Mesenchymal stem cell (in vitro differentiated cells and primary cell): ENCODE data around the gene PCNX2.

Experiments
- DNase-seq: peaks from one replicate; pipeline ENCODE4 v3.0.0-alpha.2; 2013
- H2AFZ ChIP-seq: one replicate; pipeline ENCODE4 v1.6.1; 2013; ENCODE audit warnings: low read depth, mild to moderate bottlenecking, control low read depth, inconsistent platforms, low read length, moderate library complexity
- H2AK5ac ChIP-seq: 2 replicates; pipeline ENCODE4 v1.6.1; 2013; ENCODE audit warnings: low read length, moderate library complexity, mild to moderate bottlenecking, inconsistent platforms; ENCODE audit not compliant: severe bottlenecking
- H2BK120ac ChIP-seq: one replicate; pipeline ENCODE4 v1.6.1; 2013; ENCODE audit warnings: low read depth, mild to moderate bottlenecking, inconsistent platforms, low read length, moderate library complexity
- H2BK12ac ChIP-seq, 2 experiments: one replicate each; pipeline ENCODE4 v1.6.1; 2013; ENCODE audit warnings: inconsistent platforms in 2 of 2, low read length in 2 of 2, mild to moderate bottlenecking in 2 of 2, moderate library complexity in 2 of 2, control low read depth in 1 of 2
- H2BK15ac ChIP-seq: one replicate; pipeline ENCODE4 v1.6.1; 2013; ENCODE audit warnings: mild to moderate bottlenecking, low read depth, inconsistent platforms; ENCODE audit not compliant: poor library complexity, severe bottlenecking
- H2BK5ac ChIP-seq: 2 replicates; pipeline ENCODE4 v1.6.1; 2013; ENCODE audit warnings: low read depth, mild to moderate bottlenecking, low read length, control low read depth, inconsistent platforms; ENCODE audit not compliant: poor library complexity, severe bottlenecking
- H3K14ac ChIP-seq, 2 experiments: one replicate each; pipeline ENCODE4 v1.6.1; 2013; ENCODE audit warnings: inconsistent platforms in 2 of 2, low read length in 2 of 2, control low read depth in 1 of 2, mild to moderate bottlenecking in 1 of 2, moderate library complexity in 1 of 2
- H3K18ac ChIP-seq, 2 experiments: one replicate each; pipeline ENCODE4 v1.6.1; 2013; ENCODE audit warnings: inconsistent platforms in 2 of 2, low read length in 2 of 2, control low read depth in 1 of 2, low read depth in 1 of 2, mild to moderate bottlenecking in 1 of 2
- H3K23ac ChIP-seq, 2 experiments: one replicate each; pipeline ENCODE4 v1.6.1; 2013; ENCODE audit warnings: inconsistent platforms in 2 of 2, low read length in 2 of 2, mild to moderate bottlenecking in 2 of 2, moderate library complexity in 2 of 2, control low read depth in 1 of 2
- H3K27ac ChIP-seq: 2 replicates; pipeline ENCODE4 v1.5.1; 2013; ENCODE audit warnings: mild to moderate bottlenecking, moderate library complexity, low read length, control low read depth, inconsistent platforms; ENCODE audit not compliant: poor library complexity, severe bottlenecking
- H3K27me3 ChIP-seq, 2 experiments: 2 replicates each; pipeline versions ENCODE4 v1.6.1 to v1.7.0; 2013; ENCODE audit warnings: low read length in 2 of 2, mild to moderate bottlenecking in 2 of 2, moderate library complexity in 2 of 2, control low read depth in 1 of 2, inconsistent platforms in 1 of 2; ENCODE audit not compliant: control insufficient read depth in 1 of 2, insufficient read depth in 1 of 2
- H3K36me3 ChIP-seq, 2 experiments: 2 replicates each; pipeline versions ENCODE4 v1.6.1 to v1.7.0; 2013; ENCODE audit warnings: low read length in 2 of 2, control low read depth in 1 of 2, inconsistent platforms in 1 of 2, low read depth in 1 of 2, mild to moderate bottlenecking in 1 of 2; ENCODE audit not compliant: insufficient read depth in 2 of 2, control insufficient read depth in 1 of 2
- H3K4ac ChIP-seq, 2 experiments: one replicate each; pipeline ENCODE4 v1.6.1; 2013; ENCODE audit warnings: inconsistent platforms in 2 of 2, low read length in 2 of 2, mild to moderate bottlenecking in 2 of 2, moderate library complexity in 2 of 2, control low read depth in 1 of 2, low read depth in 1 of 2
- H3K4me1 ChIP-seq: 2 replicates; pipeline ENCODE4 v1.6.1; 2013; ENCODE audit warnings: low read depth, low read length, control low read depth; ENCODE audit not compliant: control insufficient read depth, insufficient read depth
- H3K4me2 ChIP-seq: 2 replicates; pipeline ENCODE4 v1.6.1; 2013; ENCODE audit warnings: low read length, mild to moderate bottlenecking, inconsistent platforms; ENCODE audit not compliant: poor library complexity, severe bottlenecking
- H3K4me3 ChIP-seq, 2 experiments: 2 replicates each; pipeline versions ENCODE4 v1.5.1 to v1.7.0; 2013; ENCODE audit warnings: low read length in 2 of 2, mild to moderate bottlenecking in 2 of 2, control low read depth in 1 of 2, low read depth in 1 of 2; ENCODE audit not compliant: insufficient read depth in 1 of 2
- H3K79me1 ChIP-seq: replicated peaks from 2 replicates; pipeline ENCODE4 v1.6.1; 2013; ENCODE audit warnings: mild to moderate bottlenecking, control low read depth, low read length, inconsistent platforms; ENCODE audit not compliant: poor library complexity, severe bottlenecking
- H3K9ac ChIP-seq: 2 replicates; pipeline ENCODE4 v1.7.0; 2013; ENCODE audit warnings: mild to moderate bottlenecking, low read length, moderate library complexity
- H3K9me3 ChIP-seq: 2 replicates; pipeline ENCODE4 v1.7.0; 2013; ENCODE audit warnings: mild to moderate bottlenecking, low read length; ENCODE audit not compliant: control insufficient read depth
- H4K8ac ChIP-seq: one replicate; pipeline ENCODE4 v1.6.1; 2013; ENCODE audit warnings: inconsistent platforms, mild to moderate bottlenecking, low read length, moderate library complexity
- H4K91ac ChIP-seq: one replicate; pipeline ENCODE4 v1.6.1; 2013; ENCODE audit warnings: mild to moderate bottlenecking, low read length, inconsistent platforms
- WGBS: methylation state at CpG from one replicate; pipeline ENCODE4 v1.1.7; 2013; ENCODE audit warnings: mixed read lengths; 5-methylcytosine and 5-hydroxymethylcytosine counted together

Gene PCNX2

GRCh38 chr1:233113009-233113879 is 182.3 kb downstream of the PCNX2 start:
- Histone ChIP-seq H3K4me1 (peaks cover 8% of the 10 kb centered on the region), H3K14ac (no peak overlapping the region), H3K18ac (peak overlapping the region; percentile 40 to 53), H3K4me3 (peak overlapping the region in 1 of 2 experiments; percentile 62), H3K9me3 (peaks cover 3% of the 10 kb centered on the region), H2BK12ac (peak overlapping the region in 1 of 2 experiments; percentile 8), H3K9ac (peak overlapping the region; percentile 90), H4K8ac (peak overlapping the region; percentile 62), H3K36me3 (peaks cover 0 to 6% of the 10 kb centered on the region in 2 experiments), H2AFZ (no peak overlapping the region), H3K27ac (peak overlapping the region; percentile 99), H3K79me1 (peaks cover 9% of the 10 kb centered on the region), H2BK5ac (peak overlapping the region; percentile 83), H2AK5ac (peak overlapping the region; percentile 88), H3K23ac (no peak overlapping the region), H4K91ac (no peak overlapping the region), H3K4me2 (peak overlapping the region; percentile 27), H3K27me3 (peaks cover 0 to 8% of the 10 kb centered on the region in 2 experiments), H2BK15ac (no peak overlapping the region), H2BK120ac (peak overlapping the region; percentile 62), H3K4ac (peak overlapping the region; percentile 9 to 83)
- DNase-seq: peak; percentile 100
- WGBS: 0% methylated on average over 7 of the region's 8 CpGs

- H3K4ac ChIP-seq: peak overlapping the region; percentile 29 to 81
- DNase-seq: peak; percentile 34
- no peak overlapping the region for H4K8ac ChIP-seq
- WGBS: 0% methylated on average over 1 of the region's 6 CpGs
- no peak overlapping the region for H3K4me2 ChIP-seq
- H2BK5ac ChIP-seq: peak overlapping the region; percentile 51
- H3K79me1 ChIP-seq: peaks cover 11% of the 10 kb centered on the region
- H3K23ac ChIP-seq: no peak overlapping the region
- H3K27ac ChIP-seq: peak overlapping the region; percentile 99
- H3K9ac ChIP-seq: peak overlapping the region; percentile 46
- peak overlapping the region; percentile 80 to 86 for H2BK12ac ChIP-seq
- H3K14ac ChIP-seq: no peak overlapping the region
- peaks cover 0 to 4% of the 10 kb centered on the region in 2 experiments for H3K36me3 ChIP-seq
- peaks cover 0 to 12% of the 10 kb centered on the region in 2 experiments for H3K27me3 ChIP-seq
- H2BK120ac ChIP-seq: peak overlapping the region; percentile 78
- no peak overlapping the region for H2BK15ac ChIP-seq
- H3K4me3 ChIP-seq: no peak overlapping the region
- no peaks in the 10 kb centered on the region for H3K9me3 ChIP-seq
- H2AFZ ChIP-seq: no peak overlapping the region
- peak overlapping the region; percentile 23 for H2AK5ac ChIP-seq
- peak overlapping the region; percentile 34 for H4K91ac ChIP-seq
- H3K4me1 ChIP-seq: peaks cover 8% of the 10 kb centered on the region
- peak overlapping the region in 1 of 2 experiments; percentile 50 for H3K18ac ChIP-seq
Measured at GRCh38 chr1:233112186-233113008, 183.1 kb downstream of the PCNX2 start.

- Histone ChIP-seq H2BK5ac (peak overlapping the region; percentile 51), H3K79me1 (peaks cover 9% of the 10 kb centered on the region), H3K14ac (no peak overlapping the region), H4K8ac (no peak overlapping the region), H3K23ac (no peak overlapping the region), H3K27ac (peak overlapping the region; percentile 99), H2BK120ac (peak overlapping the region; percentile 44), H2AFZ (no peak overlapping the region), H3K18ac (no peak overlapping the region), H2BK12ac (peak overlapping the region in 1 of 2 experiments; percentile 71), H4K91ac (no peak overlapping the region), H2BK15ac (no peak overlapping the region), H3K36me3 (peaks cover 0 to 10% of the 10 kb centered on the region in 2 experiments), H3K4ac (peak overlapping the region in 1 of 2 experiments; percentile 64), H3K9me3 (no peaks in the 10 kb centered on the region), H3K27me3 (peaks cover 0 to 12% of the 10 kb centered on the region in 2 experiments), H3K4me1 (peaks cover 10% of the 10 kb centered on the region), H3K4me2 (no peak overlapping the region), H2AK5ac (peak overlapping the region; percentile 69), H3K4me3 (no peak overlapping the region), H3K9ac (no peak overlapping the region)
- 95% methylated on average over 2 of the region's 2 CpGs for WGBS
- no peak for DNase-seq
Measured at GRCh38 chr1:233111731-233112130, 183.8 kb downstream of the PCNX2 start.
